Cardiac fibroblast (primary cell): ENCODE data around the gene APH1A.
"Not testable (repeated sequence)": the region's sequence is repeated elsewhere in the genome, so short reads cannot be mapped to it uniquely, and the experiment has no call there.

ENCODE experiments used
- DNase-seq, 2 donors: peaks; one replicate each; pipeline versions ENCODE4 v3.0.0 to v3.0.0-alpha.2; 2010; ENCODE audit warnings: low read depth in 2 of 2
- H3K4me3 ChIP-seq, 2 donors: replicated peaks in 1 of 2; 1 replicate in 1 of 2; 2 replicates in 1 of 2; pipeline ENCODE4 v1.5.1; 2011; ENCODE audit warnings: low read depth in 2 of 2, low read length in 2 of 2, mild to moderate bottlenecking in 2 of 2, moderate library complexity in 1 of 2
- CTCF ChIP-seq: IDR thresholded peaks from one replicate; pipeline ENCODE4 v1.5.1; 2011; ENCODE audit warnings: low read depth, mild to moderate bottlenecking, low read length, inconsistent platforms

The APH1A gene

GRCh38 chr1:150221552-150221951, 47.3 kb downstream of the APH1A start:
- peak; percentile 62 for TF ChIP-seq CTCF
- peak; percentile 58 to 59 for DNase-seq
- no peak overlapping the region for H3K4me3 ChIP-seq

GRCh38 chr1:150215855-150216254, 53.0 kb downstream of the APH1A start:
- not testable (repeated sequence) for H3K4me3 ChIP-seq, DNase-seq
